Pancreas (tissue), 10 donors: ENCODE measurements around the gene MPND. TPM values are rescaled to one million over a fixed set of nuclear protein-coding genes. Genes with fewer than 3 reads are reported as not detected.

Source experiments
- ATAC-seq, 4 donors: fragments of 200-7000 bp; cut with Tn5 transposase; one replicate each; pipeline versions ENCODE4 v1.8.0 to v1.9.1; 2020; ENCODE audit warnings: mild to moderate bottlenecking in 4 of 4, moderate library complexity in 4 of 4
- DNase-seq, 6 donors: peaks; one replicate each; pipeline ENCODE4 v3.0.0-alpha.2; 2020
- FAIRE-seq: peaks from 2 replicates; lab custom pipeline; 2012; peaks lifted over from hg19 to GRCh38; lab: Jason Lieb, UNC
- H3K27ac ChIP-seq, 4 donors: fragments of 200-600 bp; sonication (generic); 1 replicate in 3 of 4; 2 replicates in 1 of 4; pipeline versions ENCODE4 v1.5.0 to v1.8.0; 2020
- H3K27me3 ChIP-seq, 4 donors: fragments of 200-600 bp; one replicate each; pipeline ENCODE4 v1.8.0; 2021
- H3K36me3 ChIP-seq, 3 donors: fragments of 200-600 bp; sonication (generic) in 1 of 3; one replicate each; pipeline versions ENCODE4 v1.5.0 to v1.8.0; 2020 to 2021
- H3K4me1 ChIP-seq, 3 donors: fragments of 200-600 bp; one replicate each; pipeline ENCODE4 v1.8.0; 2021
- H3K4me3 ChIP-seq, 4 donors: fragments of 200-600 bp; sonication (generic) in 2 of 4; one replicate each; pipeline versions ENCODE4 v1.5.0 to v1.8.0; 2020 to 2021
- H3K9me3 ChIP-seq, 4 donors: fragments of 200-600 bp; one replicate each; pipeline ENCODE4 v1.8.0; 2021
- CTCF ChIP-seq, 4 donors: fragments of 200-600 bp; sonication (generic) in 3 of 4; IDR thresholded peaks; one replicate each; pipeline versions ENCODE4 v1.5.0 to v1.8.0; 2021; ENCODE audit warnings: antibody characterized with exemption in 4 of 4
- WGBS, 2 donors: extraction: QIAGEN DNeasy Blood & Tissue Kit; methylation state at CpG; one replicate each; pipeline ENCODE4 v1.1.7; 2013; 5-methylcytosine and 5-hydroxymethylcytosine counted together
- intact Hi-C, 3 donors: fragments of 100-400 bp; cut with DNase I; formaldehyde crosslinking; loops; one replicate each; pipeline versions ENCODE4 v1.11.1 to v1.14.2; 2022
- polyA plus RNA-seq, 2 donors: library from polyadenylated mRNA; stranded (reverse); fragments of 200-250 nt; gene quantifications; one replicate each; pipeline ENCODE4 v1.2.3, GENCODE V29; 2013
- total RNA-seq, 6 donors: library from RNA; stranded (reverse); fragmentation: NEBNext Ultra II Directional in 4 of 6; extraction: Animal tissue kit (Norgen Biotek cat#: 25700) in 4 of 6; gene quantifications; one replicate each; pipeline versions ENCODE4 v1.2.1 to v1.2.4, GENCODE V29; 2021 to 2023
- donor health status: healthy with polysubstance abuse.
- donor health status: DM: no; HTN: no; CAD: no; lungs with moderate emphysema.
- donor health status: DM: no; HTN: no; CAD: no.
- donor health status: control.
- donor health status: control.
- donor health status: Bipolar disorder and iron deficiency.
- donor health status: DM: yes; HTN: yes; CAD: no.
- donor health status: DM: no; HTN: no; CAD: no.
- donor health status: DM: no; HTN: no; CAD: no.
- donor health status: DM: yes; HTN: yes; CAD: no.

Gene MPND
- total and polyA plus RNA-seq, 8 donors: 11.8 to 20.0 (median 16.2) TPM

GRCh38 chr19:4390567-4391305 is 47.4 kb downstream of the MPND start:
- DNase-seq: no peak
- Histone ChIP-seq H3K27ac (peak overlapping the region; percentile 7 to 49 (median 34)), H3K4me1 (peaks cover 4 to 37% (median 36%) of the 10 kb centered on the region in 3 donors), H3K36me3 (peaks cover 0 to 10% (median 0%) of the 10 kb centered on the region in 3 donors), H3K27me3 (no peaks in the 10 kb centered on the region), H3K4me3 (no peak overlapping the region), H3K9me3 (no peaks in the 10 kb centered on the region)
- intact Hi-C loops: no loop called here
- 23 to 34% methylated on average over 21 of the region's 21 CpGs for WGBS, 2 donors
- TF ChIP-seq CTCF (IDR thresholded peaks at IDR 0.05): no peak
- FAIRE-seq: no peak
- peak; percentile 24 to 38 (median 30) for ATAC-seq

- TF ChIP-seq CTCF (IDR thresholded peaks at IDR 0.05): no peak
- intact Hi-C loops: no loop called here
- H3K27ac ChIP-seq: peak overlapping the region; percentile 7 to 38 (median 34)
- H3K9me3 ChIP-seq: no peaks in the 10 kb centered on the region
- no peak for ATAC-seq
- no peak for DNase-seq
- no peak overlapping the region for H3K4me3 ChIP-seq
- 51 to 54% methylated on average over 9 of the region's 9 CpGs for WGBS, 2 donors
- H3K4me1 ChIP-seq: peaks cover 4 to 37% (median 36%) of the 10 kb centered on the region in 3 donors
- no peak for FAIRE-seq
- H3K27me3 ChIP-seq: no peaks in the 10 kb centered on the region
- peaks cover 0 to 11% (median 0%) of the 10 kb centered on the region in 3 donors for H3K36me3 ChIP-seq
Measured at GRCh38 chr19:4391306-4391693, 47.9 kb downstream of the MPND start.

GRCh38 chr19:4391701-4392483 is 48.5 kb downstream of the MPND start:
- H3K27ac ChIP-seq: peak overlapping the region in 3 of 4 donors; percentile 30 to 38 (median 38)
- intact Hi-C loops: no loop called here
- peaks cover 0 to 11% (median 0%) of the 10 kb centered on the region in 3 donors for H3K36me3 ChIP-seq
- no peaks in the 10 kb centered on the region for H3K9me3 ChIP-seq
- H3K4me3 ChIP-seq: no peak overlapping the region
- TF ChIP-seq CTCF (IDR thresholded peaks at IDR 0.05): no peak
- DNase-seq (no peak), FAIRE-seq (no peak), ATAC-seq (peak in 3 of 4 donors; percentile 6 to 16 (median 16))
- H3K27me3 ChIP-seq: no peaks in the 10 kb centered on the region
- WGBS, 2 donors: 48 to 50% methylated on average over 20 of the region's 20 CpGs
- peaks cover 4 to 37% (median 36%) of the 10 kb centered on the region in 3 donors for H3K4me1 ChIP-seq

GRCh38 chr19:4393947-4394590 is 50.7 kb downstream of the MPND start:
- Histone ChIP-seq H3K4me3 (no peak overlapping the region), H3K9me3 (no peaks in the 10 kb centered on the region), H3K27ac (no peak overlapping the region), H3K4me1 (peaks cover 4 to 31% (median 25%) of the 10 kb centered on the region in 3 donors), H3K36me3 (peaks cover 0 to 11% (median 0%) of the 10 kb centered on the region in 3 donors), H3K27me3 (no peaks in the 10 kb centered on the region)
- WGBS, 2 donors: 79 to 84% methylated on average over 8 of the region's 8 CpGs
- TF ChIP-seq CTCF (IDR thresholded peaks at IDR 0.05): no peak
- DNase-seq (no peak), FAIRE-seq (no peak), ATAC-seq (no peak)
- intact Hi-C loops: no loop called here
